Bone marrow (tissue), 2 donors: ENCODE measurements around the gene BMPR2.
"Not testable (repeated sequence)": the region's sequence is repeated elsewhere in the genome, so short reads cannot be mapped to it uniquely, and the experiment has no call there.

Experiments
- DNase-seq, 2 donors: peaks; one replicate each; lab custom pipeline; 2025; lab: John Stamatoyannopoulos, UW

The BMPR2 gene

DNA sequence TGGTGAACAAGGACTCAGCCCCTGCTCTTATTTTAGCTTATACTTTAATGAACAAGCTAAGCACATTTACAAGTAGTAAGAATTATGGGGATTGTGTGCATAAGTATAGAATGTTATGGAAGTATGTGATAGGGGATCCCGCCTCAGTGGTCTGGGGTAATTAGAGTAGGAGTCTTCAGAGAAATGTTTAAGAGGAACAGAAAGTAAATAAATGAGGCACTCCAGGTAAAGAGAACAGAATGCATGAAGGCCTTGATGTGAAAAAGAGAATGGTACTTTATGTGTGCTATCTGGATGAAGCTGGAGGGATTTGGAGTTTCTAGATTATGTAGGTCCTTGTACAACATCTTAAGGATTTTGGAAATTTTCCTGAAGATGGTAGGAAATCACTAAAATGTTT lies 76.6 kb downstream of the BMPR2 start:
- no peak for DNase-seq

- DNase-seq, result no peak
Observed at GRCh38 chr2:202454536-202454935, 78.4 kb downstream of the BMPR2 start.

GRCh38 chr2:202455114-202455513 lies 79.0 kb downstream of the BMPR2 start:
- no peak for DNase-seq

DNA sequence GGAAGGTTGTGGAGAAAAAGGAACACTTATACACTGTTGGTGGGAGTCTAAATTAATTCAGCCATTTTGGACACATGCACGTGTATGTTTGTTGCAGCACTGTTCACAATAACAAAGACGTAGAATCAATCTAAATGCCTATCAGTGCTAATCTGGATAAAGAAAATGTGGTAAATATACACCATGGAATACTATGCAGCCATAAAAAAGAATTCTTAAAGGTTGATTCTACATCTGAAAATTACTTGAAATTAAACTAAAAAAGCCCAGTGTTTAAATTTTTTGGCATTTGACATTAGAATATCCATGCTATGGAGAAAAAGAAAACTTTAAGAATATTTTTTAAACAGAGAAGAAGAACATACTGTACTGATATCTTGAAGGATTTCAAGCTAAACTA lies 84.0 kb downstream of the BMPR2 start:
- no peak for DNase-seq

DNA sequence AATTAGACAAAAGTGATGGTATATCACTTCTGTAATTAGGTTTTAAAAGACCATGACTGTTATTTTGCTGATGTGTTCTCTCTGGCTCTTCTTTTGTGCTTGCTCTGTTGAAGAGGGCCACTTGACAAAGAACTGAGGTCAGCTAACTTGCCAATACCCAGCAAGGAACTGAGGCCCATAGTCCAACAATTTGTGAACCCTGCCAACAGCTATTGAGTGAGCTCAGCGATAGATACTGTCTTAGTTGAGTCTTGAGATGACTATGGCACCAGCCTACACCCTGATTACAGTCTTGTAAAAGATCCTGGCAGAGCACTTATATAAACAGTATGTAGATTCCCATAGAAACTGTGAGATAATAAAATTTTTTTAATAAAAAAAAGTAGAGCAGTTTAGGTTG lies 103.0 kb downstream of the BMPR2 start:
- no peak for DNase-seq

DNA sequence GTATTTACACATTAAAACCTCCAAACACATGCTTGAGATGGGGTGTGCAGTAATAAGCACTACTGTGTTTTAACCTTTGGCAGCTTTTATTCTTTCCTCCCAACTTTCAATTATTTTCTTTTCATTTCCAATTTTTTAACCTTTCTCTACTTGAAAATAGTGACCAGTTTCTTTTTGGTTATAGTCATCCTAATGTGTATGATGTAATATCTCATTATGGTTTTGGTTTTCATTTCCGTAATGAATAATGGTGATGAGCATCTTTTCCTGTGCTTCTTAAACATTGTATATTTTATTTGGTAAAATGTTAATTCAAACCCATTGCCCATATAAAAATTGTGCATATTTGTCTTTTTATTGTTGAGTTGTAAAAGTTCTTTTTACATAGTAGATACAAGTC lies 103.5 kb downstream of the BMPR2 start:
- peak in 1 of 2 donors; percentile 2 for DNase-seq

- DNase-seq, result no peak
Observed at GRCh38 chr2:202486351-202486750, 110.2 kb downstream of the BMPR2 start.

- no peak for DNase-seq
Observed at GRCh38 chr2:202488671-202489070, 112.5 kb downstream of the BMPR2 start.

- DNase-seq, result no peak
Observed at GRCh38 chr2:202490479-202490878, 114.4 kb downstream of the BMPR2 start.

DNA sequence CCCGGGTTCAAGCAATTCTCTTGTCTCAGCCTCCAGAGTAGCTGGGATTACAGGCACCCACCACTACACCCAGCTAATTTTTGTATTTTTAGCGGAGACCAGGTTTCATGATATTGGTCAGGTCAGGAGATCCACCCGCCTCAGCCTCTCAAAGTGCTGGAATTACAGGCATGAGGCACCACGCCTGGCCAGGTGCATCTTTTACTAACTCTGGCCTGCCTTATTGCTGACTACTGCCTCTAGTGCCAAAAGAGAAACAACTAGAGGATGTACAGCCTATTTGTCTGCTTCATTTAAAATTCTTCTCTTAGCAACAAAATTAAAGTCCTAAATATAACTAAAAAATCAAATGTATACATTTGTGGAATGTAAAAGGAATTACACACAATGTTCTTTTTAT lies 115.4 kb downstream of the BMPR2 start:
- DNase-seq, result no peak

DNA sequence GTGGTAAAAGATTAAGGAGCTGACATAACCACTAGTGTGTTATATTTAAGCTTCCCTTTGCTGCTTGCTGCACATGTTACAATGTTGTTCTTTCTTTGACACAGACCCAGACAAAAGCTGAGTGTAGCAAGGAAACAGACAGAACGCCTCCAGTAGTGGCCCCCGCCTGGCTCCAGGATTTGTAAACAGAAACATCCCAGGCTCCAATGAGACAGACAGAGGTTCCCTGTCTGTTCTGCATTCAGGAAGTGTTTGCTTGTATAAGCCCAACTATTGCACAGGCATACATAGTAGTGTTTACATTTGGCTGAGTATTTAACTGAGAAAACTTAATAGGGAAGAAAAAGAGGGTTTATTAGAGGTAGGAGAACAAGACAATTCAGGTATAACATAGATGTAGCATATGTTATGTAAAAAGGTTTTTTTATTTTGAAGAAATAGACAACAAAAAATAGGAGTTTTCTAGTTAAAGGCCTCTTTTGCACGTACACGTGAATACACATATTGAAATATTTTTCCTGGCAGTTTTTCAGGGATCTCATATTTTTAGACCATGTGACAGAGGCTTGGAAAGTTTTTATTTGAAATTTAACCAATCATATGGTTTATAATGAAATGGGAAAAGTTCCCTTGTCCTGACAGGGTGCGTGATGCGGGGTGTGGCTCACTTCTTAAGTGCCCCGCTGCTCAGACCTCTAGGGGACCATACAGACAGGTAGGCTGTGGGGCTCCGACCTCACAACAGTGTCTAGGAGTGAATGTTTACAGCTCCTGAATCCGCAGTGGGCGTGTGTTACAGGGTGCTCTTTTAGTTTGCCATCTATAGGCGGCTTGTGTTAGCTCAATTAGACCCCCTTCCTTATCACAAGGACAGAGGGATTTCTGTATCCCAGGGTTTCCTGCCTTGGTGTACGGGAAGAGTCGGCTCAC lies 118.4 kb downstream of the BMPR2 start:
- no peak for DNase-seq

DNA sequence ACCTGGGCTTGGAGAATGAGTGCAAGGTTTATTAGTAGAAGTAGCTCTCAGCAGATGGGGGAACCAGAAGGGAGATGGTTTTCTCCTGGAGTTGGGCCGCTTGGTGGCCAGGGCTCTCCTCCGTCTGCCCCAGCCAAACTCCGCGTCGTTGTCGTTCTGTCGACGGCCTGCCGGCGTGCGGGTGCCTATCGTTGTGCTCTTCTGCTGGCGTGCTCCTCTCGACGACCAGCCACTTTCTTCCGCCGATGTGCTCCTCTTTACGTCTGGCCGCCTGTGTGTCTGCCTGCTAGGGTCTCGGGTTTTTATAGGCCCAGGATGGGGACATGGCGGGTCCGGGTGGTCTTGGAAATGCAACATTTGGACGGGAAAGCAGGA lies 119.1 kb downstream of the BMPR2 start:
- DNase-seq, result no peak

DNA sequence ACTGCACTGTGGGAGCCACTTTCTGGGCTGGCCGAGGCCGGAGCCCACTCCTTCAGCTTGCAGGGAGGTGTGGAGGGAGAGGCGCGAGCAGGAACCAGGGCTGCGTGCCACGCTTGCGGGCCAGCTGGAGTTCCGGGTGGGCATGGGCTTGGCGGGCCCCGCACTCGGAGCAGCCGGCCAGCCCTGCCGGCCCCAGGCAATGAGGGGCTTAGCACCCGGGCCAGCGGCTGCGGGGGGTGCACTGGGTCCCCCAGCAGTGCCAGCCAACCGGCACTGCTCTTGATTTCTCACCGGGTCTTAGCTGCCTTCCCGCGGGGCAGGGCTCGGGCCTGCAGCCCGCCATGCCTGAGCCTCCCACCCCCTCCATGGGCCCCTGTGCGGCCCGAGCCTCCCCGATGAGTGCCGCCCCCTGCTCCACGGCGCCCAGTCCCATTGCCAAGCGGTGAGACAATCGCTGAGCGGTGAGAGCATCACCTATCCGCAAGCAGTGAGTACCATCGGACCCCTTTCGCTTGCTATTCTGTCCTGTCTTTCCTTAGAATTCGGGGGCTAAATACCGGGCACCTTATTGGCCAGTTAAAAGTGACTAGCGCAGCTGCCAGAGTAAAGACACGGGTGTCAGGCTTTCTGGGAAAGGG lies 120.8 kb downstream of the BMPR2 start:
- not testable (repeated sequence) for DNase-seq

- DNase-seq, result not testable (repeated sequence)
Observed at GRCh38 chr2:202497473-202497866, 121.3 kb downstream of the BMPR2 start.

GRCh38 chr2:202499841-202500240 lies 123.7 kb downstream of the BMPR2 start:
- not testable (repeated sequence) for DNase-seq

DNA sequence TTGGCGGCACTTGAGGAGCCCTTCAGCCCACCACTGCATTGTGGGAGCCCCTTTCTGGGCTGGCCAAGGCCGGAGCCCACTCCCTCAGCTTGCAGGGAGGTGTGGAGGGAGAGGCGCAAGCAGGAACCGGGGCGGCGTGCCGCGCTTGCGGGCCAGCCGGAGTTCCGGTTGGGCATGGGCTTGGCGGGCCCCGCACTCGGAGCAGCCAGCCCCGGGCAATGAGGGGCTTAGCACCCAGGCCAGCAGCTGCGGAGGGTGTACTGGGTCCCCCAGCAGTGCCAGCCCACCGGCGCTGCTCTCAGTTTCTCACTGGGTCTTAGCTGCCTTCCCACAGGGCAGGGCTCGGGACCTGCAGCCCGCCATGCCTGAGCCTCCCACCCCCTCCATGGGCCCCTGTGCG lies 127.1 kb downstream of the BMPR2 start:
- DNase-seq, result not testable (repeated sequence)

DNA sequence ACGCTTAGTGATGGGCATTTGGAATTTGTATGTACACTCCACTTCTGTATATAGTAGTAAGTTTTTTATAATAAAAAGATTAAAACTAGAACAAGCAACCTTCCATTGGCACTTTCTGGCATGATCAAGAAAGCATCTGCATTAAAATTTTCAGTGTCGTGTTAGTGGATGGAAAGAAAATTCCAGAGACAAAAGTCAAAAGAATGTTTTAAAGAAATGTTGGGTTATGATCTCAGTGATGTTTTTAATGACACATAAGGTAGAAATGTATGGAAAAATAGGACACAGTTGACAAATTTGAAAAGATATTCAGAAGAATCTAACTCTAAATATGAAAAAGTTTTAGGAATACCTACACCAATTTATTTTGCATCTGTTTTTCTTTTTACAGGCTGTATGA lies 132.6 kb downstream of the BMPR2 start:
- no peak for DNase-seq

GRCh38 chr2:202510911-202511310 lies 134.8 kb downstream of the BMPR2 start:
- no peak for DNase-seq

- no peak for DNase-seq
Observed at GRCh38 chr2:202512176-202512575, 136.0 kb downstream of the BMPR2 start.

GRCh38 chr2:202514732-202515131 lies 138.6 kb downstream of the BMPR2 start:
- no peak for DNase-seq

GRCh38 chr2:202519453-202519852 lies 143.3 kb downstream of the BMPR2 start:
- no peak for DNase-seq

- no peak for DNase-seq
Observed at GRCh38 chr2:202521470-202521869, 145.3 kb downstream of the BMPR2 start.

GRCh38 chr2:202529389-202529788 lies 153.3 kb downstream of the BMPR2 start:
- peak in 1 of 2 donors; percentile 1 for DNase-seq
